GM12875 (cell line): ENCODE results near the gene UBE2F.

Source experiments
- H3K4me3 ChIP-seq: one replicate; pipeline ENCODE4 v1.5.1; 2011; ENCODE audit warnings: low read depth, low read length, control low read depth
- CTCF ChIP-seq: IDR thresholded peaks from 2 replicates; pipeline ENCODE4 v1.5.1; 2011; ENCODE audit warnings: low read depth, mild to moderate bottlenecking, control low read depth, inconsistent platforms, low read length, moderate library complexity, borderline replicate concordance; ENCODE audit not compliant: insufficient read depth

Gene UBE2F

GRCh38 chr2:238005528-238005927 lies 38.7 kb downstream of the UBE2F start:
- no peak for TF ChIP-seq CTCF
- no peak overlapping the region for H3K4me3 ChIP-seq

- H3K4me3 ChIP-seq: no peak overlapping the region
- no peak for TF ChIP-seq CTCF
These were observed 39.7 kb downstream of the UBE2F start for GRCh38 chr2:238006510-238006909.

- TF ChIP-seq CTCF: no peak
- H3K4me3 ChIP-seq: no peak overlapping the region
These were observed 41.1 kb downstream of the UBE2F start for GRCh38 chr2:238007924-238008323.

GRCh38 chr2:238009563-238009962 lies 42.7 kb downstream of the UBE2F start:
- no peak overlapping the region for H3K4me3 ChIP-seq
- no peak for TF ChIP-seq CTCF

- no peak overlapping the region for H3K4me3 ChIP-seq
- no peak for TF ChIP-seq CTCF
These were observed 43.8 kb downstream of the UBE2F start for GRCh38 chr2:238010572-238010971.

GRCh38 chr2:238013806-238014205 lies 47.0 kb downstream of the UBE2F start:
- TF ChIP-seq CTCF: no peak
- H3K4me3 ChIP-seq: no peak overlapping the region

GRCh38 chr2:238015705-238016104 lies 48.9 kb downstream of the UBE2F start:
- no peak overlapping the region for H3K4me3 ChIP-seq
- TF ChIP-seq CTCF: peak; percentile 26; the same call in 1 of the 2 replicates
